HG03139 (cell line): ENCODE data around the gene ZNG1B.
"Not testable (repeated sequence)": the region's sequence is repeated elsewhere in the genome, so short reads cannot be mapped to it uniquely, and the experiment has no call there.

Experiments
- ATAC-seq: cut with Tn5 transposase; IDR thresholded peaks from one replicate; pipeline ENCODE4 v1.9.1; 2021; ENCODE audit not compliant: unreplicated experiment

Gene ZNG1B

GRCh38 chr2:113542529-113542928 is 105.0 kb downstream of the ZNG1B start:
- ATAC-seq: not testable (repeated sequence)
